HFF-Myc (cell line): ENCODE measurements around the gene TMEM74B.

Experiments used
- DNase-seq: peaks from one replicate; pipeline ENCODE4 v3.0.0-alpha.2; 2011; ENCODE audit warnings: low read depth; ENCODE audit errors: extremely low read depth
- H3K4me3 ChIP-seq: replicated peaks from 2 replicates; pipeline ENCODE4 v1.5.1; 2011; ENCODE audit warnings: low read depth, mild to moderate bottlenecking, control low read depth, low read length
- TF ChIP-seq, protein P1 (sequence below): IDR thresholded peaks from 2 replicates; pipeline ENCODE4 v1.5.1; 2012; ENCODE audit warnings: mild to moderate bottlenecking, low read depth, low read length, control low read depth; ENCODE audit errors: missing control alignments

Gene TMEM74B

DNA sequence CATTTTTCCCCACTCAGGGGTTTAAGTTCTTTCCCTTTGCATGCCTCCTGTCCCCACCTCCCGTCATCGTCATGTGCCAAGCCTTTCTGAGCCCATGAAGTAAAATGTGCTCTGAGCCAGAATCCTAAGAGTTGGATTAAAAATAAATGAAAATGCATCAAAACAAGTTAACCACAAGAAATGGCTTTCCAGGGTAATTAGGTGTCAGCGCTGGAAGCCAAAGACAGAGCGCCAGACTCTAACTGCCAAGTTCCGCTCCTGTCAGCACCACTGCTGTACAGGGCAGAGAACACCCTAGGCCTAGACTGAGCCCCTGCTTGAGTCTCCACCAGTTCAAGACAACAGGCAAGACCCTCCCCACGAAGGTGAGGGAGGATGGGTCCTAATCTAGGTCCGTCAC lies 13.0 kb upstream of the TMEM74B start:
- TF ChIP-seq, protein P1, sequence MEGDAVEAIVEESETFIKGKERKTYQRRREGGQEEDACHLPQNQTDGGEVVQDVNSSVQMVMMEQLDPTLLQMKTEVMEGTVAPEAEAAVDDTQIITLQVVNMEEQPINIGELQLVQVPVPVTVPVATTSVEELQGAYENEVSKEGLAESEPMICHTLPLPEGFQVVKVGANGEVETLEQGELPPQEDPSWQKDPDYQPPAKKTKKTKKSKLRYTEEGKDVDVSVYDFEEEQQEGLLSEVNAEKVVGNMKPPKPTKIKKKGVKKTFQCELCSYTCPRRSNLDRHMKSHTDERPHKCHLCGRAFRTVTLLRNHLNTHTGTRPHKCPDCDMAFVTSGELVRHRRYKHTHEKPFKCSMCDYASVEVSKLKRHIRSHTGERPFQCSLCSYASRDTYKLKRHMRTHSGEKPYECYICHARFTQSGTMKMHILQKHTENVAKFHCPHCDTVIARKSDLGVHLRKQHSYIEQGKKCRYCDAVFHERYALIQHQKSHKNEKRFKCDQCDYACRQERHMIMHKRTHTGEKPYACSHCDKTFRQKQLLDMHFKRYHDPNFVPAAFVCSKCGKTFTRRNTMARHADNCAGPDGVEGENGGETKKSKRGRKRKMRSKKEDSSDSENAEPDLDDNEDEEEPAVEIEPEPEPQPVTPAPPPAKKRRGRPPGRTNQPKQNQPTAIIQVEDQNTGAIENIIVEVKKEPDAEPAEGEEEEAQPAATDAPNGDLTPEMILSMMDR = no peak
- no peak for DNase-seq
- no peak overlapping the region for H3K4me3 ChIP-seq

DNA sequence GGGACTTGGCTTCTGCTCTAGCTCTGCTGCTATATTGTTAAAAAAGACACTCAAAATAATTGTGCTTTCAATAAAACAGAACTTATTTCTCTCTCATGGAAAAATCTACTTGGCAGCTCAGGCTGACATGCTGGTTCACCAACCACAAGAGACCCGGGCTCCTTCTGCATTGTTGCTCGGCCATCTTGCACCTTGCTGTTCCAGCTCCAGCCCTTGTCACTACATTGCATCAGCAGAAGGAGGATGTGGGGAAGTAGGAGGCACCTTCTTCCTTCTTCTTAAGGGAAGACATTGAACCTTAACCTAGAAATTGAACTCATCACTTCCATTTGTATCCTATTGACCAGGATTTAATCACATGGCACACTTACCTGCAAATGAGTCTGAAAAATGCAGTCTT lies 11.9 kb upstream of the TMEM74B start:
- TF ChIP-seq, protein P1 = no peak
- no peak for DNase-seq
- H3K4me3 ChIP-seq = no peak overlapping the region

- no peak overlapping the region for H3K4me3 ChIP-seq
- TF ChIP-seq, protein P1 = no peak
- DNase-seq = no peak
Observed at GRCh38 chr20:1195226-1195625, 10.4 kb upstream of the TMEM74B start.

DNA sequence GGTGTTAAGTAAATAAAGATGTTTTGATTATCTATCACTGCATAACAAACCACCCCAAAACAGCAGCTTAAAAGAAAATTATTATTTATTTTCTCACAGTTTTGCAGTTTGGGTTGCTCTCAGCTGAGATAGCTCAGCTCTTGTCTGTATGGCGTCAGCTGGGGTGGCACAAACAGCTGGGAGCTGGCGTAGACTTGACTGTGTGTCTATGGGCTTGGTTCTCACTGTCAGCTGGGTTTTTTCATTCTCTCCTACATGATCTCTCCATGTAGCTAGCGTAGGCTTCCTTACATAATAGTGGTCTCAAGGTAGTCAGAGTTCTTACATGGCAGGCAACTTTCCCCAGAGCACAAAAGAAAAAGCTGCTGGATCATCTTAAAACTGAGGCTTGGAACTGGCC lies 6.5 kb upstream of the TMEM74B start:
- TF ChIP-seq, protein P1 = no peak
- no peak overlapping the region for H3K4me3 ChIP-seq
- no peak for DNase-seq

GRCh38 chr20:1190847-1191246 lies 6.1 kb upstream of the TMEM74B start:
- no peak for DNase-seq
- TF ChIP-seq, protein P1 = no peak
- no peak overlapping the region for H3K4me3 ChIP-seq

DNA sequence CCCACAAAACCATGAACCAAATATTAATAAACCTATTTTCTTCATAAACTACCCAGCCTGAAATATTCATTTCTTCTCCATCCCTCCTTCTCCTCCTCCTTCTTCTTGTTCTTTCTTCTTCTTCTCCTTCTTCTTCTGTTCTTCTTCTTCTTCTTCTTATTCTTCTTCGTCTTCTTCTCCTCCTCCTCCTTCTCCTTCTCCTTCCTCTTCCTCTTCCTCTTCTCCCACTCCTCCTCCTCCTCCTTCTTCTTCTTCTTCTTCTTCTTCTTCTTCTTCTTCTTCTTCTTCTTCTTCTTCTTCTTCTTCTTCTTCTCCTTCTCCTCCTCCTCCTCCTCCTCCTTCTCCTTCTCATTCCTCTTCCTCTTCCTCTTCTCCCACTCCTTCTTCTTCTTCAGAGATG lies 5.0 kb upstream of the TMEM74B start:
- no peak overlapping the region for H3K4me3 ChIP-seq
- TF ChIP-seq, protein P1 = no peak
- no peak for DNase-seq

GRCh38 chr20:1188347-1188746 lies 3.6 kb upstream of the TMEM74B start:
- TF ChIP-seq, protein P1 = no peak
- no peak for DNase-seq
- no peak overlapping the region for H3K4me3 ChIP-seq
